DOHH2 (cell line): ENCODE results near the gene MIX23.

Source experiments
- H3F3A ChIP-seq: fragments of 200-600 bp; sonication (generic), shearing (Covaris generic); 2 replicates; pipeline ENCODE4 v1.6.0; 2016; ENCODE audit warnings: antibody characterized with exemption, mild to moderate bottlenecking; ENCODE audit not compliant: control insufficient read depth, insufficient read depth
- H3K27ac ChIP-seq: fragments of 200-600 bp; sonication (generic); 2 replicates; pipeline ENCODE4 v1.5.1; 2014; ENCODE audit warnings: low read depth, mild to moderate bottlenecking, low read length, moderate library complexity
- H3K27me3 ChIP-seq: fragments of 200-600 bp; sonication (generic); 2 replicates; pipeline ENCODE4 v1.6.1; 2014; ENCODE audit warnings: mild to moderate bottlenecking, low read length, mixed read lengths; ENCODE audit not compliant: control insufficient read depth
- H3K36me3 ChIP-seq: fragments of 200-600 bp; sonication (generic); 2 replicates; pipeline ENCODE4 v1.6.1; 2014; ENCODE audit warnings: mild to moderate bottlenecking, low read length, moderate library complexity, mixed read lengths; ENCODE audit not compliant: control insufficient read depth
- H3K4me1 ChIP-seq: fragments of 200-600 bp; sonication (generic); 2 replicates; pipeline ENCODE4 v1.6.1; 2014; ENCODE audit warnings: mild to moderate bottlenecking, low read length, mixed read lengths; ENCODE audit not compliant: control insufficient read depth
- H3K4me2 ChIP-seq: fragments of 200-600 bp; sonication (generic); 2 replicates; pipeline ENCODE4 v1.6.0; 2014; ENCODE audit warnings: mild to moderate bottlenecking, low read length, moderate library complexity
- H3K4me3 ChIP-seq: fragments of 200-600 bp; sonication (generic); 2 replicates; pipeline ENCODE4 v1.5.1; 2014; ENCODE audit warnings: mild to moderate bottlenecking, low read length, mixed read lengths
- H3K79me2 ChIP-seq: fragments of 200-600 bp; sonication (generic); 2 replicates; pipeline ENCODE4 v1.6.1; 2014; ENCODE audit warnings: mild to moderate bottlenecking, low read length, mixed read lengths; ENCODE audit not compliant: control insufficient read depth
- H3K9me2 ChIP-seq: fragments of 200-600 bp; sonication (generic); replicated peaks from 2 replicates; pipeline ENCODE4 v1.6.1; 2014; ENCODE audit warnings: mild to moderate bottlenecking, low read length, mixed read lengths; ENCODE audit not compliant: control insufficient read depth
- H3K9me3 ChIP-seq: fragments of 200-600 bp; sonication (generic); 2 replicates; pipeline ENCODE4 v1.6.1; 2014; ENCODE audit warnings: antibody characterized with exemption, low read length, mixed read lengths; ENCODE audit not compliant: control insufficient read depth, insufficient read depth
- H4K20me1 ChIP-seq: fragments of 200-600 bp; sonication (generic); 2 replicates; pipeline ENCODE4 v1.6.0; 2014; ENCODE audit warnings: low read depth, mild to moderate bottlenecking, antibody characterized with exemption, low read length, moderate library complexity; ENCODE audit not compliant: control insufficient read depth, insufficient read depth
- CTCF ChIP-seq: fragments of 200-600 bp; sonication (generic); IDR thresholded peaks from one replicate; pipeline ENCODE4 v1.5.1; 2014; ENCODE audit warnings: antibody characterized with exemption, mild to moderate bottlenecking, low read depth, low read length; ENCODE audit not compliant: poor library complexity, severe bottlenecking
- EZH2phosphoT487 ChIP-seq: fragments of 200-600 bp; sonication (generic); IDR thresholded peaks from 2 replicates; pipeline ENCODE4 v1.6.1; 2017; ENCODE audit warnings: borderline replicate concordance, mild to moderate bottlenecking, antibody characterized with exemption, low read length, moderate library complexity, mixed read lengths

Gene MIX23

GRCh38 chr3:122397201-122397600, 14.2 kb upstream of the MIX23 start:
- H3K27me3 ChIP-seq = no peaks in the 10 kb centered on the region
- peaks cover 40% of the 10 kb centered on the region for H3K79me2 ChIP-seq
- 0 out of 2 replicates have a peak, but pooled peaks cover 2% of the 10 kb centered on the region for H3F3A ChIP-seq

GRCh38 chr3:122396511-122396910, 13.5 kb upstream of the MIX23 start:
- TF ChIP-seq EZH2phosphoT487 = no peak
- TF ChIP-seq CTCF = no peak
- Histone ChIP-seq H3K79me2 (peaks cover 43% of the 10 kb centered on the region), H3K27ac (no peak overlapping the region)

More at GRCh38 chr3:122397201-122397600, 14.2 kb upstream of the MIX23 start:
- no peaks in the 10 kb centered on the region for H3K9me2 ChIP-seq
- H3K4me3 ChIP-seq = no peak overlapping the region
- H3K27ac ChIP-seq = no peak overlapping the region
- H4K20me1 ChIP-seq = peaks cover 7% of the 10 kb centered on the region; the same call in 1 of the 2 replicates
- H3K4me1 ChIP-seq = no peaks in the 10 kb centered on the region
- TF ChIP-seq EZH2phosphoT487 (no peak), CTCF (no peak)
- peaks cover 30% of the 10 kb centered on the region for H3K36me3 ChIP-seq
- H3K4me2 ChIP-seq = no peak overlapping the region
- H3K9me3 ChIP-seq = no peaks in the 10 kb centered on the region

GRCh38 chr3:122395582-122395981, 12.6 kb upstream of the MIX23 start:
- H3K27ac ChIP-seq = no peak overlapping the region
- peaks cover 45% of the 10 kb centered on the region for H3K79me2 ChIP-seq
- H3K4me2 ChIP-seq = no peak overlapping the region

More at GRCh38 chr3:122396511-122396910, 13.5 kb upstream of the MIX23 start:
- Histone ChIP-seq H3K4me2 (no peak overlapping the region), H3F3A (0 out of 2 replicates have a peak, but pooled peaks cover 2% of the 10 kb centered on the region), H4K20me1 (peaks cover 7% of the 10 kb centered on the region; the same call in 1 of the 2 replicates), H3K36me3 (peaks cover 37% of the 10 kb centered on the region), H3K27me3 (no peaks in the 10 kb centered on the region), H3K9me2 (no peaks in the 10 kb centered on the region), H3K4me3 (no peak overlapping the region), H3K4me1 (no peaks in the 10 kb centered on the region), H3K9me3 (no peaks in the 10 kb centered on the region)

More at GRCh38 chr3:122395582-122395981, 12.6 kb upstream of the MIX23 start:
- Histone ChIP-seq H3K27me3 (no peaks in the 10 kb centered on the region), H3K9me3 (no peaks in the 10 kb centered on the region), H3F3A (0 out of 2 replicates have a peak, but pooled peaks cover 2% of the 10 kb centered on the region), H3K36me3 (peaks cover 38% of the 10 kb centered on the region), H3K4me1 (no peaks in the 10 kb centered on the region), H3K4me3 (no peak overlapping the region), H3K9me2 (no peaks in the 10 kb centered on the region), H4K20me1 (peaks cover 7% of the 10 kb centered on the region; the same call in 1 of the 2 replicates)
- no peak for TF ChIP-seq EZH2phosphoT487
- TF ChIP-seq CTCF = no peak
